Stimulated activated CD4-positive, alpha-beta T cell treated with anti-CD3 and anti-CD28 coated beads, Interleukin-12 subunit alpha, Interleukin-12 subunit beta, amount 100 ng/mL, for 24 hours (primary cell): ENCODE measurements around the gene HNRNPA2B1.
"Not testable (repeated sequence)": the region's sequence is repeated elsewhere in the genome, so short reads cannot be mapped to it uniquely, and the experiment has no call there.

Experiments used
- DNase-seq, 2 experiments: peaks; one replicate each; pipeline ENCODE4 v3.0.0-alpha.2; 2020; ENCODE audit warnings: low read depth in 2 of 2

The HNRNPA2B1 gene

DNA sequence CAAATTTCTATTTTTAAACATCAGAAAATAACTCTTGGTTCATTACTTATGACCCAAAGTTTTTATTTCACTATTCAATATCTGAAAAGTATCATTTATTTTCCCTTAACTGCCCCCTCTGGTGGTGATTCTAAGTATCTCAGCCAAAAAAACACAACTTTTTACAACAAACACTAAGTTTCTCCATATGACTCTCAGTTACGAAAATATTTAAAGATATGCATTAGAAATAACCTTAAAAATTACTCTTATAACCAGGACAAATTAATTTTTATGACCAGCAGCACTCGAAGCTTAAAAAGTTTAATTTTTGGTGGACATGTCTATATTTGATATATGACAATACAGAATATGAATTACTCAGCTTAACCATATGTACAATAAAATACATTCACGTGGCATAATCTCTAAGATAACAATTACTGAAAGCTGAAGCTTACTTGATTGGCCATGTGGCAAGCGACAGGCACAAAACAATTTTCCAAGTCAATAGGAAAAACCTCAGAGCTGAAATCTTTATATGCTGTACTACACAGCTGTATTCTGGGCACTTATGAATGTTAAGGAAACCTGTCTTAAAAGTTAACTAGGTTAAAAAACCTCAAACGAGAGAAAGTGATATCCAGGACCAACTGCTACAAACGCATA is 2.3 kb downstream of the HNRNPA2B1 start:
- no peak for DNase-seq

DNA sequence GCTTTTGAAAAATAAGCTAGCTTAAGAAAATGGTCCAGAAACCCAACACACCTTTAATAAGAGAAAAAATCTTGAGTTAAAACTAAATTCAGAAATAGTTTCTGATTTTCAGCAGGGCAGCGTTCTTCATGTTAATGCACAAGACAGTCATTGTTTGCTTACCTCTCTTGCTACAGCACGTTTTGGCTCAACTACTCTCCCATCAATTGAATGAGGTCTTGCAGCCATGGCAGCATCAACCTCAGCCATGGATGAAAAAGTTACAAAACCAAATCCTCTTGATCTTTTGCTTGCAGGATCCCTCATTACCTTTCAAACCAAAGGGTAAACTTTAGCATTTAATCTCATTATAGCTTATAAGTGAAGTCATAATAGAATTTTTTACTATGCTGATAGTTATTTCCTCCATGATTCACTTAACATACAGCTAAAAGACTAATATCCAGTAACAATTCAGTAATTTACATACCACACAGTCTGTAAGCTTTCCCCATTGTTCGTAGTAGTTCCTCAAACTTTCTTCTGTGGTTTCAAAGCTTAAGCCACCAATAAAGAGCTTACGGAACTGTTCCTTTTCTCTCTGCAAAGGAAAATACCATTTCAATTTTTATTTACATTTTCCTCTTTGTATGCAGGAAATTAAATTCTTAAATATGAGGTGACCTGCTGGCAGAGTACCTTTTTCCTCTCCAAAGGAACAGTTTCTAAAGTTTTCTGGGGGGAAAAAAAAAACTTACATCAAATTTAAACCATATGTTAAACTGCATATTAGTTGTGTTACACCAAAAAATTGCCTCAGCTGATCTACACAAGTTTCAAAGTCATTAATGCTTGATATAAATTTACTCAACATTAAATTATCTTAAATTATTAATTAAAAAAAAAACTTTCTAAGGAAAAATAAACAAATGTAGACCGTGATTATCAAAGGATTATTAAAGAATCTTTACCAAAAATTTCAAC is 3.1 kb downstream of the HNRNPA2B1 start:
- DNase-seq: no peak

DNA sequence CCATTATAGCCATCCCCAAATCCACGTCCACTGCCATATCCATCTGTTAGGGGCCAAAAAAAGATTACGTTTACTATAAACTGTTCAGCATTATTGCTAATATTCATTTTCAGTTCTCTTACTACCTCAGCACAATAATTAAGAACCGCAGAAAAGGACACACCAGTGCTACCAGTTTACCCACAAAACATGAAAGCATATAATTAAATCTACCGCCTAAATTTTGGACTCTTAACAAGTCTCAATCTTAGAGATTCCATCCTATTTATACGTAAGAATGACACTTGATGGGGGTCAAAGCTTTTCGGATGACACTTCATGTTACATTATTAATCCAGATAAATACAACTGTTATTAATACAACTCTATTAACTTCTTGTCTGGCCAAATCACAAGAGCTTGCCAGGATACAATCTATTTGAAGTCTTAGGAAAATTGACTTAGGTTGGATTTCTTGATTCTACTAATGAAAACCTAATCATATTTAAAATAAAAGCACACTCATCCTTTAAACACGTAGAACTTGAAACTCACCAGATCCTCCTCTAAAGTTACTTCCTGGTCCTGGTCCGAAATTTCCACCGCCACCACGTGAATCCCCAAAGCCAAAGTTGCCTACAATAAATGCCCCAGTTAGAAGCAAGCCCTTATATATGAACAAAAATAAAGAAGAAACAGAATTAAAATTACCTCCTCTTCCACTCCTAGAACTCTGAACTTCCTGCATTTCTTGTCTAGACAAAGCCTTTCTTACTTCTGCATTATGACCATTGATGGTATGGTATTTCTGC is 4.5 kb downstream of the HNRNPA2B1 start:
- DNase-seq: no peak

DNA sequence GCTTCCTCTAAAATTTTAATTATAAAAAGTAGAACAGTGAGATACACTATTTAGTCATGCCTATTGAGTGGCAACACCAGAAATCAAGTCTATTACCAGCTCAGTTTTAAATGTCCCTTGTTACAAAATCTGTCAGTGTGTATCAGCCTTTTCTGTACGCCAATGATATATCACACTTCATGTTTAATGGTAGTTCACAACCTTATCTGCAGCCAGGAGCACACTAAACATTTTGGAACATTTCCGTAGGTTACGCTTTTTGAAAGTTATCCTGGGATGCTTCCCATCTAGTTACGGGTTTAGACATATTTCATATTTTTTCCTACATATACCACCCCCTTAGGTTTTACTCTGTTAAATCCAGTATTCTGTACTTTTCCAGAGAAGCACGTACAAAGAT is 5.4 kb downstream of the HNRNPA2B1 start:
- DNase-seq: no peak

DNA sequence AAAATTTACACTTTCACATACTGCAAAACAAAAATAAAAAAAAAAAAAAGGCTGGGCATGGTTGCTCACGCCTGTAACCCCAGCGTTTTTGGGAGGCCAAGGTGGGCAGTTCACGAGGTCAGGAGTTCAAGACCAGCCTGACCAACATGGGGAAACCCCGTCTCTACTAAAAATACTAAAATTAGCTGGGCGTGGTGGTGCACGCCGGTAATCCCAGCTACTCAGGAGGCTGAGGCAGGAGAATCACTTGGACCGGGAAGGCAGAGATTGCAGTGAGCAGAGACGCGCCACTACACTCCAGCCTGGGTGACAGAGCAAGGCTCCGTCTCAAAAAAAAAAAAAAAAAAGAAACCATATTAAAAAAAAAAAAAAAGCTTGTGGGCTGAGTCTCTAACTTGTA is 5.8 kb downstream of the HNRNPA2B1 start:
- DNase-seq: not testable (repeated sequence)

DNA sequence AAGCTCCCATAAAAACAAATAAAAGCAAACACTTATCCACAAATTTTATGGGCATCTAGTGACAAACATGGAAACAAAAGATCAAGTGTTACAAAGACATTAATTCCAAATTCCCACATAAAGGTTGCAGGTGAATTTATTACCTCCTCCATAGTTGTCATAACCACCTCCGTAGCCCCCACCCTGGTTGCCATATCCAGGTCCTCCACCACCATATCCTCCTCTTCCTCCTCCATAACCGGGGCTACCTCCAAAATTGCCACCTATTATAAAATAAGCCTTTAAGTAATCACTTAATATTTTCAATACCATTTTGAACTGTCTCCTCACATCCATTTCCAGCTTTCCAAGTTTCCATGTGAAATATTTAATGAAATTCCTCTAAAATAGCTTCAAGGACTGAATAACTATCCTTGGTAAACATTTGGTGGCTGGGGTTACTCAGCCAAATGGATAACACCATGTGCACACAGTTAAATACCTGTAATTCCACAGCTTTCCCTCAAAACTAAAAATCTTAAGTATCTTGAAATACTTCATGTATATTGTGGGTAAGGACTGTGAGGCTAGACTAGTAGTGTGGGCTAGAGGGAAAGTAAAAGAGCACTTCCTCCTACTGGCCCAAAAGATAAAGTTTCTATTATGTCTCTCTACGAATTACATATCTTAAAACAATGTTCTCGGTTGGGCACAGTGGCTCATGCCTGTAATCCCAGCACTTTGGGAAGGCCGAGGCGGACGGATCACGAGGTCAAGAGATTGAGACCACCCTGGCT is 6.9 kb downstream of the HNRNPA2B1 start:
- no peak for DNase-seq

DNA sequence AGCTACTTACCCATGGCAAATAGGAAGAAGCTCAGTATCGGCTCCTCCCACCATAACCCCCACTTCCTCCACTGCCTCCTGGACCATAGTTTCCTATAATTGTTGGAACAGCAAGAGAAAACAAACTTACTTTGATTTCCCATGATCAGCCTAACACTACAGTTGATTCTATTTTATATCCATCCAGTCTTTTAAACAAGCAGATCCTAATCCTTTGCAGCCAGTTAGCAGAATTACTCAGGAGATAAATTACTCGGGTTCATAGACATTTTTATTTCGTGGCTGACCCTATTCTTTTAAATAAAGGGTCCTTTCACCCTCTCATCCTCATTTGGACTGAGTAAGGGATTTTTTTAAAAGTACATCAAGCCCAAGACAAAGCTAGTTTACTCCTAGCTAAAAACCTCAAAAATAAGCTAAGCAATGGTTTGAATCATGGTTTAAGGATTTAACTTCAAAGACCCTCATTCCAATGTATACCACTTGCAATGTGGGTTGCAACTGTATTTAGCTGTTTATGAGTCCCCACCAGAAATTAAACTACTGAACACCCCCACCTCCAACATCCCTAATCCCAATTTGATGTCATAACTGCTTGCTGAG is 8.0 kb downstream of the HNRNPA2B1 start:
- DNase-seq: no peak

DNA sequence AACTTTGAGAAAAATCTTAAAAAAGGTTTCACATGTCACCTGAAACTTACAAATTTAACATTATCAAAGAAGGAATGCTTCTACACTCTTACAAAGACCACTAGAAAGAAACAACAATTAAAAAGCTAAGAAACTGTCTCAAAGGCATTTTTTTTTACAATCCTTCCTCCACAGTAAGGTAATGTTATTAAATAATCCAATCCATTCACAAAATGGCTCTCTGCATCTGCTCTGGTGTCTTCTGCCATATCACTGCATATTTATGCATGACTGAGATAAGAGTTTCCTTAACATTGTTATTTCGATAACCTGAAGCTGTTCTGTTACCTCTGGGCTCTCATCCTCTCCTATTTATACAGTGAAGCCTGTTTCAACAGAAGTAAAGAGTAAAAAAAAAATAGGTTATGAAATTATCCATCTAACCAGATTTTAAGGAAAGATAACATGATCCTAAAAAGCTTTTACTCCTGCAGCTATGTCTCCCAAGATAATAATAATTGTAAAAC is 8.5 kb downstream of the HNRNPA2B1 start:
- DNase-seq: no peak

DNA sequence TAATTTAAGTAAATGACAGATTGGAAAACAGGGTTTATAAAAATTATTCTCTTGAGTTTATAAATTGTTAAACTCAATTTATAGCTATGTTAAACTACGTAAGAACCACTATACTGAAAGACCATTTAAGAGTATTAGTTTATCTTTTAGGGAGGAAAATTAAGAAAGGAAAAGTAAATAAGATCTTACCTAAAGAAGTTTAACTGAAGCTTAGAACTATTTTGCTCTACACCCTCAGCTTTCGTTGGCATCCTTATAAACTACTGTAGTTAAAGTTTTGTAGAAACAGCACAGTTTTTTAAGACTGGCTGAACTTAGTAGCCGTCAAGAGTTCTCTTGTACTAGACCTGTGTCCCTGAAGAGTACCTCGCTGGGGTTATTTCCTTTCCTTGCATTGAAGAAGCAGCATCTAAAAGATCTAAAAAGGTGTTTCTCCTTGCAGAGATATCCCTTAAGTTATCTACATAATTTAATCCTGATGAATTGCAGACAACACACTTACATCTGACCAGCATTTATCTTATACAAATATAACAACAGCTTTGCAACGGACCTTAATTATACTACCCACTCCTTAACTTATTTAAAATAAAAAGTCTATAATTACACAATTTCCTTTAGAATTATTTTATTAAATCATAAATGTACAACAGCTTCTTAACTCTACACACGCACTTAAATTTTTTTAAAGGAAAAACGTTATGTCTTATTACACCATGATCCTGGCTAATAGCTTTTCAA is 9.1 kb downstream of the HNRNPA2B1 start:
- no peak for DNase-seq

DNA sequence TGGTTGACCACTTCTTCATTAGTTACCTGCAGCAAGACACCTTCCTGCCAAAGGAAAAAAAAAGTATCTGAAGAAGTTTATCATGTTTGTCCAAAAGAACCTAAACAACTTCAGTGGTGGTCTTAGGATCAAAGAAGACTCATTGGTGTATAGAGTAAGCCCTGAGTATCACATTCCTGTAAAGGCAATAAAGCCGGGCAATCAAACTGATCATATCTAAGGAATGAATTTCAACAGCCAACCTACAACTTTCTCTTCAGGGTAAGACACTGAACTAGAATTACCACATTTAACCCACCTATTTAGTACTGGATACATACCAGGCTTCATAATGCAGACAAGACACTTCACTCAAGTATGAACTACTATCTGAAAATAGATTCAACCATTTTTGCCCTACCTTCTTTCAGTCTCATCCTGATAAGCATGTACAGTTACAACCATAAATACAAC is 10.1 kb downstream of the HNRNPA2B1 start:
- DNase-seq: no peak

DNA sequence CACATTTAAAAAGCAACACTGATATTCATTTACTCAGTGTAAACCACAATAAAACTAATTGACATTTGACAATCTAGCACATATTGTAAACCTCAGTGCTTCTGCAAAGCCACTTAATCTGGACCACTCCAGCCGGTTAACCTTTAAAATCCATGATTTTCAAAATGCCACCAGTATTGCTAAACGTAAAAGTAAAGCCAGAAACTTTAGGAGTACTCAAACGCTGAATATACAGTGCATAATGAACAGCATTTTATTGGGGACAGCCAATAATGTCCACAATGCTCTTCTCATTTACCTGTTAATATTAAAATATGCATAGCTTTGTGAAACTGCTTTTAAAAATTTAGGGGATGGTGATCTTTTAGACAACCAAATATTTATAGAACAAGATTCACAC is 10.8 kb downstream of the HNRNPA2B1 start:
- DNase-seq: no peak

DNA sequence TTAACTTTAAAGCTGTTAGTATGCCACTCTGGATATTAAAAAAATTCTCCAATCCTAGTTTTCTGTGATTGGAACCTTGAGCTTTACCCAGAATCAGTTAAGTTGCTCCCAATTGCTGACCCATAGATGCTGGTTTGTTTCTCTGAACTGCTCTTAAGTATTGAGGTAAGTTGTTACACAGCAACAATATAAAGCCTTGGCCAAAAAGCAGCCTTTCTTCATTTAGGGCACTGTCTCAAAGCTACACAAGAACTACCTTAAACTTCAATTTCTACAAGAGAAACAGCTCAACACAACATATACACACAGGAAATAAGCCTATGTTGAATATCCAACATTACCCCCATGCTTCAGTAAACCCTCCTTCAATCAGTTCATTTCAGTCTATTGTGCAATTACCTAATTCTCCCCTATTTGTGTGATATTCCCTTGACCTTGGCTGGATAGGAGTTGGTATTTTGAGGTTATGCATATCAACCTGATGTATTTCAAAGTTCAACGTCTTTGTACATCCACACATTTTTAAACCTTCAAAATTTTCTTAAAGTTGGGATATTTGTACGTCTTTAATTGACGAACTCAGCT is 11.5 kb downstream of the HNRNPA2B1 start:
- DNase-seq: no peak

DNA sequence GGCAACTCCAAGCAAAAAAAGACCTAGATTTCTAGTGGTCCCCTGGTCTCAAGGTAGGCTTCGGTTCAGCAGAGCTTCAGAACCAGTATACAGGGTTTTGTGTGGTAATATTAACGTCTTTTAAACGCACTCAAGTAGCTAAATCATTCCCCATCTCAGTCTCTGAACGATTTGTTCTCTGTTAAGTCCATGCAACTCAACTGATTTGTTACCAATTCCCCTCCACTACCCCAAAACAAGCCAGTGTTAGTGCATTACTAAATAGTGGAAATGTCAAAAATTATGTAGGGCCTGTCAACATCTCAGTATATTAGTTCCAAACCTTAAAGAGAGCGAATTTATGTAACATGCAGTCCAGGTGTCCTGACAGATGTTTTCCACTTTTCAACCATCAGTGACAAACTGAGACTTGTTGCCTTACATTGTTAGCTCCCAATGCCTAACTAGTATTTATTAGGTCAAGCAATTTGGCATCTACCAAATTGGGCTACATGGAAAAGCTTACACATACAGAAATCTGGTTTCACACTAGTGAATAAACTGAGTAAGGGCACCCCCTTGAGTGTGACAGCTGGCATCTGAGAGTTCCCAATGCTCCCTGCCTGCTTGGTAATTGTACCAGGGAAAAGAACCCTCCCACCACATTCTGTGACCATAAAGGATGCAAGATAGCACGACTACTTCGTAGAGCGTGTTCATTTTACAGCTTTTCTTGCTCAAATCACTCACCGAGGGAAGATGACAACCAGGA is 12.2 kb downstream of the HNRNPA2B1 start:
- DNase-seq: no peak

DNA sequence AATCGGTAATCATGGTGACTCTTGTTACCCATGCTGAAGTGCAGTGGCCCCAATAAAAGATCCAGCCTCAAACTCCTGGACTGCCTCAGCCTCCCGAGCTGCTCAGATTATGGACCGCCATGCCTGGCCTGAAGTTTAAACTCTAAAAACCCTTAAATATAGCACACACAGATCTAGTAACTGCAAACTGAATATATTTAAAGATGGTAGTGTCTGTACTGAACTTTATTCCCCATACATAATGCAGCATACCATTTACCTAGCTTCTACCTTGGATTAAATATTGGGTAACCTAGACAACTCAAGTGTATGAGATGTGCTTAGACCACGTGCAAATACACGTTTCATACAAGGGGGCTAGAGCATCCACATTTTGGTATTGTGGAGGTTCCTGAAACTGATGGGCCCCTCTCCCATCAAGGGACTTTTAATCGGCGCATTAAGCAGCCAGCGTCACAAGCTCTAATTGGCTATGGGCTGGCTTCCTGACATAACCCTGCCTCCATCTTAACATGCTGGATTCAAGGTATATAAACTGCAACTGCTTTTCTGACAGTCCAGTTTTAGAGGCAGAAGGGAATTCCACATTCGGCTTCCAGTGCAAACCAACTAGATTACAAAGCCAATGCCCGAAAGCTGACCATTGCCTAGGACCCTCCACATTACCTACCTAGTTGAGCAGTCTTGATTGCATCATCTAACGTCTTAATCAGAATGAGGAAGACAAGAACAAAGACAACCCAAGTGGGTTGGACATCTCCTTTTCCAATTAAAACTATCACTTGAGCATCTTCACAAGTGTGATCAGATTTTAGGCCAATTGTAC is 13.0 kb downstream of the HNRNPA2B1 start:
- DNase-seq: no peak

DNA sequence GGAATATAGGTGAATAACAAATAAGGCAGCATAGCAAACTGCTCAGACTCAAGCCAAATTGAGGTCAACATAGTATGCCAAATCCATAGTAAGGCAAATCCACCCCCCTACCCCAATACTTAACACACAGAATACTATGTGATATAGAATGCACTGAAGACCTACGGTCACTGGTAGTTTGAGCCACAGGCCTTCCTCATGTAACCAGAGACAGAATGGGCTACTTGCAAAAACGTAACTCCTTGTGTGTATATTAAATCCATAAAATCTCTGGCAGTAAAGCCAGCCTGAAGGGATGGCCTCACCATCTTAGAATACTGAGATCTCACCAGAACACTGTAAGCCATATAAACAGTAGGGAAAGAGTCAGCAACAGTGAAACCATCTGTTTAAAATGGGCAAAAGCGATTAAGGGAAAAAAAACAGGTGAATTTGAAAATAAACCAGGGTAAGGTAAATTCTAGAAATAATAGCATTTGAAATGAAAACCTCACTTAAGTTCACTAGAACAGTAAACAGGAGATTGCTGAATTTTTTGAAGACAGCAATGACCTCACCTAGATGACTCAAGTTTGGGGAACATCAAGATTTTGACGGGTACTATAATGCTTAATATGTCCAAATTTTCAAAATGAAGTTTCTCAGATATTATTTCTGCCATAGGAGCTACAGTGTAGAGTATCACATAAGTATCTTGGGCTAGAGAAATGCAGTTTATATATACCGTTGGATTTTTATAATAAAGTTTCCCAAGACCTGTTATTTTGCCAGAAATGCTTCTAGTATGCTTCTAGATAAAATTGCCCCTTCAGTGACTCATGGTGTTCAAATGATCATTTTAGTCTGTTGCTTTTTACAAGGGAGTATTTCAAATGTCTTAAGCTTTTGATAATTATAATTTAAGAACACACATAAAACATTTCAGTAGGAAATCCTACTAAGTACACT is 13.9 kb downstream of the HNRNPA2B1 start:
- no peak for DNase-seq

DNA sequence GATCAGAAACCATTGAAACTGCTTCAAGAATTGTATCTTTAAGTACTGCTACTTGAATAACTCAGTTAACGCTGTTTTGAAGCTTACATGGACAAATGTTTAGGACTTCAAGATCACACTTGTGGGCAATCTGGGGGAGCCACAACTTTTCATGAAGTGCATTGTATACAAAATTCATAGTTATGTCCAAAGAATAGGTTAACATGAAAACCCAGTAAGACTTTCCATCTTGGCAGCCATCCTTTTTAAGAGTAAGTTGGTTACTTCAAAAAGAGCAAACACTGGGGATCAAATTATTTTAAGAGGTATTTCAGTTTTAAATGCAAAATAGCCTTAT is 14.7 kb downstream of the HNRNPA2B1 start:
- no peak for DNase-seq
